Activated T-helper 1 cell treated with anti-CD3 and anti-CD28 coated beads, Interleukin-12 subunit alpha, Interleukin-12 subunit beta, Interleukin-2, Interleukin-4 antibody, amounts not matched to agents 30 ng/mL and 10 ng/mL and 1 ng/mL, durations not matched to agents 14 hours and 24 hours and 36 hours (primary cell): Measurements from ENCODE around the gene RIT2. TPM values are rescaled to one million over a fixed set of nuclear protein-coding genes. Genes with fewer than 3 reads are reported as not detected.

Experiments
- DNase-seq: peaks from one replicate; pipeline ENCODE4 v3.0.0; 2021; ENCODE audit warnings: low spot score
- H3K27ac Mint-ChIP-seq: one replicate; pipeline ENCODE4 v1.8.0; 2021; ENCODE audit warnings: mild to moderate bottlenecking, mixed read lengths
- H3K27me3 Mint-ChIP-seq: one replicate; pipeline ENCODE4 v1.8.0; 2022; ENCODE audit warnings: mild to moderate bottlenecking, moderate library complexity, mixed read lengths; ENCODE audit not compliant: insufficient read depth
- H3K36me3 Mint-ChIP-seq: one replicate; pipeline ENCODE4 v1.8.0; 2021; ENCODE audit warnings: low read depth, mixed read lengths
- H3K4me1 Mint-ChIP-seq: one replicate; pipeline ENCODE4 v1.8.0; 2021; ENCODE audit warnings: low read depth, mixed read lengths
- H3K4me3 Mint-ChIP-seq: one replicate; pipeline ENCODE4 v1.8.0; 2021; ENCODE audit warnings: mild to moderate bottlenecking, moderate library complexity, mixed read lengths
- H3K9me3 Mint-ChIP-seq: one replicate; pipeline ENCODE4 v1.8.0; 2021; ENCODE audit warnings: mixed read lengths
- intact Hi-C: fragments of 100-400 bp; cut with micrococcal nuclease; formaldehyde crosslinking; loops from one replicate; pipeline ENCODE4 v1.15.1; 2024
- total RNA-seq: library from RNA; stranded (reverse); gene quantifications from 2 replicates; pipeline ENCODE4 v1.2.3, GENCODE V29; 2022

The RIT2 gene
- total RNA-seq, 1 donor from 2014 or later: not detected

- intact Hi-C loops: loop anchor here (10.0 kb wide), 1 partner anchor 189 kb away; no protein-coding TSS in a partner anchor
- H3K27me3 Mint-ChIP-seq: no peaks in the 10 kb centered on the region
- DNase-seq: no peak
- no peaks in the 10 kb centered on the region for H3K4me1 Mint-ChIP-seq
- H3K36me3 Mint-ChIP-seq: no peaks in the 10 kb centered on the region
- no peaks in the 10 kb centered on the region for H3K9me3 Mint-ChIP-seq
- H3K4me3 Mint-ChIP-seq: no peak overlapping the region
- no peak overlapping the region for H3K27ac Mint-ChIP-seq
These were observed 409.4 kb downstream of the RIT2 start for GRCh38 chr18:42706029-42706608.

Other genes starting within 250 kb of the RIT2 start
- gene SYT4, start 161.8 kb upstream of the RIT2 start, total RNA-seq: not detected in 2 replicates